GM10847 (cell line): Measurements from ENCODE around the gene PHETA1.

Experiments used
- POLR2A ChIP-seq: IDR thresholded peaks from 2 replicates; pipeline ENCODE4 v1.6.1; 2011; ENCODE audit not compliant: insufficient read length; ENCODE audit errors: extremely low read depth

Gene PHETA1

GRCh38 chr12:111320258-111321050 is 48.4 kb downstream of the PHETA1 start:
- no peak for TF ChIP-seq POLR2A

DNA sequence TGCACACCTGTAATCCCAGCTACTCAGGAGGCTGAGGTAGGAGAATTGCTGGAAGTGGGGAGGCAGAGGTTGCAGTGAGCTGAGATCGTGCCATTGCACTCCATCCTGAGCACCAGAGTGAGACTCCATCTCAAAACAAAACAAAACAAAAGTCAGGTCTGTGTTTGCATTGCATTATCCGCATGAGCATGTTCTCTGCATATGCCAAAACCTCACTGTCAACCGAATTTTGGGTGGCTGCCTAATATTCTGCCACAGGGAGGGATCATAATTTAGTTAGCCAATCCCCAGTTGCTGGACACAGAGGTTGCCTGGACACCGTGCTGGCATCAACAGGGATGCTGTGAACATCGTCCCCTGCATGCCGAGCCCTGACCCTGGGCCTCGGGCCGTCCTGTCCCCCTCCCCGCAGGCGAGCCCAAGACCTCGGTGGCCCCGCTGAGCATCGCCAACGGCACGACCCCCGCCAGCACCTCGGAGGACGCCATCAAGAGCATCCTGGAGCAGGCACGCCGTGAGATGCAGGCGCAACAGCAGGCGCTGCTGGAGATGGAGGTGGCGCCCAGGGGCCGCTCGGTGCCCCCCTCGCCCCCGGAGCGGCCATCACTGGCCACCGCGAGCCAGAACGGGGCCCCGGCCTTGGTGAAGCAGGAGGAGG is 49.2 kb downstream of the PHETA1 start:
- TF ChIP-seq POLR2A = no peak

DNA sequence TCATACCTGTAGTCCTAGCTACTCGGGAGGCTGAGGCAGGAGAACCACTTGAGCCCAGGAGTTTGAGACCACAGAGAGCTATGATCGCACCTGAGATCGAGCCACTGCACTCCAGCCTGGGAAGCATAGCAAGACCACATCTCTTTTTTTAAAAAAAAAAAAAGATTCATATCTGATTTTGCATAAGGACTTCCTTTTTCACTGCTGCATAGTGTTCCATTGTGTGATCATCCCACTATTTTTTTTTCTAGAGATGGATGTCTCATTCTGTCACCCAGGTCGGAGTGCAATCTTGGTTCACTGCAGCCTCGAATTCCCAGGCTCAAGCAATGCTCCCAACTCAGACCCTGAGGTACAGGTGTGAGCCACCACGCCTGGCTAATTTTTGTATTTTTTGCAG is 50.4 kb downstream of the PHETA1 start:
- no peak for TF ChIP-seq POLR2A

DNA sequence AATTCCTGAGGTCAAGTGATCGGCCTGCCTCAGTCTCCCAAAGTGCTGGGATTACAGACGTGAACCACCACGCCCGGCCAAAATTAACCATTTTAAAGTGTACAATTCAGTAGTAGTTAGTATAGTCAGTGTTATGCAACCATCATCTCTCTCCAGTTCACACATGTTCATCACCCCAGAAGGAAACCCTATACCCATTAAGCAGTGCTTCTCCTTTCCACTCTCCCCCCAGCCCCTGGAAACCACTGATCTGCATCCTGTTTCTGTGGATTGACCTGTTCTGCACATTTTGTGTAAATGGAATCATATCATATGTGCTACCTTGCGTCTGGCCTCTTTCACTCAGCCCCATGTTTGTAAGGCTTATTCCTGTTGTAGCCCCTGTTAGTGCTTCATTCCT is 52.2 kb downstream of the PHETA1 start:
- no peak for TF ChIP-seq POLR2A

DNA sequence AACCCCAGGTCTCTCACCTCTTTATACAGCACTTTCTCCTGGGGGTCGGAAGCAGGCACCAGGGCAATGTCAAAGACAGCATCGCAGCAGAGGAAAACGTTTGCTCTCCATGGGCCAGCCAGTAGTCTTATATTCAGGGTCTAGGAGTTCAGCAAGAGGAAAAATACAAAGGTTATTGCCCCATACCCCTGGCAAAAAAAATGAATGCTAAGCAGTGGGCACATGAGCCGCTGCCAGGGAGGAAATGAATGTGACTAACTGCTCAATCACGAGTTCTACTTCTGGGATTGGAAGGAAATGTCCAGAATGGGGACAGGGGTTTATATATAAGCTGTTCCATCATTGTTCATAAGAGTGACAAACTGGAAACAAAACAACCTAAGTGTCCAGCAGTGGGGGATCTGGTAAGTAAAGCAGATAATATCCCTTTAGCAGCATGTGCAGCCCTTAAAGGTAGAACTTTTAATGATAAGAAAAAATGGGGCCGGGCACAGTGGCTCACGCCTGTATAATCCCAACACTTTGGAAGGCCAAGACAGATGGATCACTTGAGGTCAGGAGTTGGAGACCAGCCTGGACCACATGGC is 53.8 kb downstream of the PHETA1 start:
- no peak for TF ChIP-seq POLR2A

GRCh38 chr12:111313833-111314259 is 55.0 kb downstream of the PHETA1 start:
- no peak for TF ChIP-seq POLR2A

GRCh38 chr12:111312708-111313107 is 56.2 kb downstream of the PHETA1 start:
- no peak for TF ChIP-seq POLR2A

DNA sequence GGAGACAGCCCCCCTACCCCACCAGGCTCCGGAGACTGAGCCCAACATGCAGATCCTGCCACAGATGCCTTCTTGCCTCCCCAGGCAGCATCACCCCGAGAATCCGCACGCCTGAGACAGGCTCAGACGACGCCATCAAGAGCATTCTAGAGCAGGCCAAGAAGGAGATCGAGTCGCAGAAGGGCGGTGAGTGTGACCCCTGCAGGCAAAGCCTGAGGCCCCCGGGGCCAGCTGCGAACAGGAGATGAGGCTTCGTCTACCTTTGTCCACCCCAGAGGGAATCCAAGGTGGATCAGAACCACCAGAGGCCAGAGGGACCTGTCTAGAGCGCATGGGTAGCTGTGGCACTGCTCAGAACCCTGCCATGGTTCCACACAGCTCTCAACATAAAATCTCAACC is 56.9 kb downstream of the PHETA1 start:
- TF ChIP-seq POLR2A = no peak

DNA sequence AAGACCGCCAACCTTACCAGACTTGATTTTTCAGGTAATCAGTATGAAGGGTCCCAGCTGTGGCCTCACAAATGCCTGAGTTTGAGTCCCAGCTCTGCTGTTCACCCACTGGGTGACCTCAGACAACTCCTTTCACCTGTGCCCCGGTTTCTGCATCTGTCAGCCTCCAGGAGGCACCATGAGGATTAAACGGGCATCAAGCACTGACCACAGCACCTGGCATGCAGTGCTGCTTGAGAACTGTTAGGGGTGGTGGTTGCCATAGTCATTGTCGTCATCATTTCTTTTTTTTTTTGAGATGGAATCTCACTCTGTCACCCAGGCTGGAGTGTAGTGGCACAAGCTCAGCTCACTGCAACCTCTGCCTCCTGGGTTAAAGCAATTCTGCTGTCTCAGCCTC is 57.9 kb downstream of the PHETA1 start:
- TF ChIP-seq POLR2A = no peak
